Measurements from ENCODE around the gene LDB3.

DNA sequence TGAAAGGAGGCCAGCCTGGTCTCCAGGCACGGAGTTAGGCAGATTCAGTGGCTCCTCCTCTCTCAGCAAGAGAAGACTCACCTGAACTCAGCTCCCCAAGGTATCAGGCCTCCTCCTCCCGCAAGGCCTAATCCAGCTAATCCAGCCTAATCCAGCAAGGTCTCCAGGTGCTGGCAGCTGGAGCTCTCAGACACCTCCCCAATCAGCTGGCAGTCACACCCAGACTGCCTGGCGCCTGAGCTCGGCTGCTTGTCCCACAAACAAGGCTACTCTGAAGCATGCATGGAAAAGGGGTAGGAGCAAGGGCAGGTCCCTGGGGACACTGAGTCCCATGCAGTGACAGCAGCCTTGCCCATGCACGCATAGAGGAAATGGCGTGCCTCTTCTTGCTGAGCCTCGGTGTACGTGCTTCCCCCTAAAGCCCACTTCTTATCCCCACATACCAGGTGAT is 17.3 kb upstream of the LDB3 start:
- TF ChIP-seq, protein P1, sequence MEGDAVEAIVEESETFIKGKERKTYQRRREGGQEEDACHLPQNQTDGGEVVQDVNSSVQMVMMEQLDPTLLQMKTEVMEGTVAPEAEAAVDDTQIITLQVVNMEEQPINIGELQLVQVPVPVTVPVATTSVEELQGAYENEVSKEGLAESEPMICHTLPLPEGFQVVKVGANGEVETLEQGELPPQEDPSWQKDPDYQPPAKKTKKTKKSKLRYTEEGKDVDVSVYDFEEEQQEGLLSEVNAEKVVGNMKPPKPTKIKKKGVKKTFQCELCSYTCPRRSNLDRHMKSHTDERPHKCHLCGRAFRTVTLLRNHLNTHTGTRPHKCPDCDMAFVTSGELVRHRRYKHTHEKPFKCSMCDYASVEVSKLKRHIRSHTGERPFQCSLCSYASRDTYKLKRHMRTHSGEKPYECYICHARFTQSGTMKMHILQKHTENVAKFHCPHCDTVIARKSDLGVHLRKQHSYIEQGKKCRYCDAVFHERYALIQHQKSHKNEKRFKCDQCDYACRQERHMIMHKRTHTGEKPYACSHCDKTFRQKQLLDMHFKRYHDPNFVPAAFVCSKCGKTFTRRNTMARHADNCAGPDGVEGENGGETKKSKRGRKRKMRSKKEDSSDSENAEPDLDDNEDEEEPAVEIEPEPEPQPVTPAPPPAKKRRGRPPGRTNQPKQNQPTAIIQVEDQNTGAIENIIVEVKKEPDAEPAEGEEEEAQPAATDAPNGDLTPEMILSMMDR (conservative IDR thresholded peaks at IDR 0.05 in 1 of 2, IDR thresholded peaks at IDR 0.05 in 1 of 2; ENCODE audit: low read depth in 1 of 2, low read length in 2 of 2), result no peak
- TF ChIP-seq EZH2 (IDR thresholded peaks at IDR 0.05; ENCODE audit: low read length, missing control alignments), result no peak

Measured in fibroblast of lung (primary cell).